ENCODE data around the gene MGAT2.
"Not testable (repeated sequence)": the region's sequence is repeated elsewhere in the genome, so short reads cannot be mapped to it uniquely, and the experiment has no call there.

Gene MGAT2

DNA sequence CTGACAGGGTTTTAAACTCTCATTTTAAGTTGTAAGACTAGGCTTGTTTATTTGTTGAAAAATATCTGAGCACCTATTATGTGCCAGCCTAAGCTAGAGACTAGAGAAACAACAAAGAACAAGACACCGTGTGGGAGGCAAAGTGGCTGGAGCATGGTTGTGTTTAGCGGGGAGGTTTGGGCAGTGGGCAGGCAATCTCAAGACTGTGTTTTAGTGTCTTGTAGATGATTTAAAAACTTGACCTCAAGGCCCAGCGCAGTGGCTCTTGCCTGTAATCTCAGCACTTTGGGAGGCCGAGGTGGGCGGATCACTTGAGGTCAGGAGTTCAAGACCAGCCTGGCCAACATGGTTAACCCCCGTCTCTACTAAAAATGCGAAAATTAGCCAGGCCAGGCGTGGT is 7.9 kb upstream of the MGAT2 start:
- no peak for DNase-seq

DNA sequence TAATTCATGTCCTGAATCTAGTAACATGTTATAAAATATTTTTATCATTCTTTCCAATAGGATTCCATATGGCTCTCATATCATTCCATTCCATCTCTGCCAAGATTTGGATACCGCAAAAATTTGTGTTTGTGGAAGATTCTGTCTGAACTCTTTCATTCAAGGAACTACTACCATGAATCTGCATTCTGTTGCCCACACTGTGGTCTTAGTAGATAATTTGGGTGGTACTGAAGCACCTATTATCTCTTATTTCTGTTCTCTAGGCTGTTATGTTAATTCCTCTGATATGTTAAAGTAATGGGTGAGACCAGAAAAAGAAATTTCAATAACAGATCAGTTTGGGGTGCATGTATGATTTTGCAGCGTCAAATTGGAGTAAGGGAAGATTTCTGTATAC is 6.4 kb upstream of the MGAT2 start:
- DNase-seq = no peak

- no peak for DNase-seq
Observed at GRCh38 chr14:49615776-49616175, 4.8 kb upstream of the MGAT2 start.

- DNase-seq = no peak
Observed at GRCh38 chr14:49617852-49618519, 2.6 kb upstream of the MGAT2 start.

GRCh38 chr14:49619273-49619672 is 1.3 kb upstream of the MGAT2 start:
- peak; percentile 40 for DNase-seq

DNA sequence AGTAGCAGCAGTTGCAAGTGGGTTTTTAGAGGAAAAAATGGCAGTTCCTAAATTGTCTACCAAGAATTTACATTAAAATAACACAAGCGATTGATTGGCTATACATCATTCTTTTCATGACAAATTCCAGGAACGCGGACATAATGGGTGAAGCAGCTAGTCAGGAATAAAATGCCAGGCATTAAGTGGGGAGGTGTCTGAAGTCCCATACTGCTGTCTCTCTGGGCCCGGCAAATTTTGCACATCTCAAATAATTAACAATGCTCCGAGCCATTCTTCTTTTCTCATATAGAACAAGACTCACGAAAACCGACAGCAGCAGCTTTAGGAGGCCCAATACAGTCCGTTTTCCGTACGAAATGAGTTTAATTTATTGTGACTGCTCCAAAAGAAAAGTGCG is 869 bp upstream of the MGAT2 start:
- DNase-seq = no peak

DNA sequence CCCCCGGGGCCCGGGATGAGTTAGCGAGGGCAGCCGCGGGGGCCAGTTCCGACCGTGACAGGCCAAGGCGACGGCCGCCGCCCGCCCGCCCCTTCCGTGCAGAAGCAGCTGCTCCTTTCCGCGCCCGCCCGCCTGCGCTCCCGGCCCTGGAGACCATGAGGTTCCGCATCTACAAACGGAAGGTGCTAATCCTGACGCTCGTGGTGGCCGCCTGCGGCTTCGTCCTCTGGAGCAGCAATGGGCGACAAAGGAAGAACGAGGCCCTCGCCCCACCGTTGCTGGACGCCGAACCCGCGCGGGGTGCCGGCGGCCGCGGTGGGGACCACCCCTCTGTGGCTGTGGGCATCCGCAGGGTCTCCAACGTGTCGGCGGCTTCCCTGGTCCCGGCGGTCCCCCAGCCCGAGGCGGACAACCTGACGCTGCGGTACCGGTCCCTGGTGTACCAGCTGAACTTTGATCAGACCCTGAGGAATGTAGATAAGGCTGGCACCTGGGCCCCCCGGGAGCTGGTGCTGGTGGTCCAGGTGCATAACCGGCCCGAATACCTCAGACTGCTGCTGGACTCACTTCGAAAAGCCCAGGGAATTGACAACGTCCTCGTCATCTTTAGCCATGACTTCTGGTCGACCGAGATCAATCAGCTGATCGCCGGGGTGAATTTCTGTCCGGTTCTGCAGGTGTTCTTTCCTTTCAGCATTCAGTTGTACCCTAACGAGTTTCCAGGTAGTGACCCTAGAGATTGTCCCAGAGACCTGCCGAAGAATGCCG is 699 bp downstream of the MGAT2 start:
- peak; percentile 67 for DNase-seq

DNA sequence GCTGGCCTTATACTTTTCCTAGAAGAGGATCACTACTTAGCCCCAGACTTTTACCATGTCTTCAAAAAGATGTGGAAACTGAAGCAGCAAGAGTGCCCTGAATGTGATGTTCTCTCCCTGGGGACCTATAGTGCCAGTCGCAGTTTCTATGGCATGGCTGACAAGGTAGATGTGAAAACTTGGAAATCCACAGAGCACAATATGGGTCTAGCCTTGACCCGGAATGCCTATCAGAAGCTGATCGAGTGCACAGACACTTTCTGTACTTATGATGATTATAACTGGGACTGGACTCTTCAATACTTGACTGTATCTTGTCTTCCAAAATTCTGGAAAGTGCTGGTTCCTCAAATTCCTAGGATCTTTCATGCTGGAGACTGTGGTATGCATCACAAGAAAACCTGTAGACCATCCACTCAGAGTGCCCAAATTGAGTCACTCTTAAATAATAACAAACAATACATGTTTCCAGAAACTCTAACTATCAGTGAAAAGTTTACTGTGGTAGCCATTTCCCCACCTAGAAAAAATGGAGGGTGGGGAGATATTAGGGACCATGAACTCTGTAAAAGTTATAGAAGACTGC is 1.5 kb downstream of the MGAT2 start:
- DNase-seq = no peak

DNA sequence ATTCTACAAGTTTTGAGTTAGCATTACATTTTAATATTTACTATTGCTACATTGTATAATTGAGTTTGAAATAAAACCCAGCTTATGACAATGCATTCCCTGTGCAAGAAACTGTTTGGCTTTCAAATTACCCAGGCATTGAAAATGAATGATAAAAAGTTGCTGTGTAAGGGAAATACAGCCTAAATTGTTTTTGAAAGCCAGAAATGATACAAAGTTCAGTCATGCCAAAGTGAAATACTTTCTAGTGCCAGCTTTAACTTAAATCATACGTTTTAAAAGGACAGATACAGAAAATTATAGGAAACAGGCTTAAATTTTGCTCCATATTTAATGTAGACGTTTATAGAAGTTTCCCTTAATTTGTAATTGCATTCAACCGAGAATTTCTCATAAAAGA is 2.8 kb downstream of the MGAT2 start:
- DNase-seq = no peak

DNA sequence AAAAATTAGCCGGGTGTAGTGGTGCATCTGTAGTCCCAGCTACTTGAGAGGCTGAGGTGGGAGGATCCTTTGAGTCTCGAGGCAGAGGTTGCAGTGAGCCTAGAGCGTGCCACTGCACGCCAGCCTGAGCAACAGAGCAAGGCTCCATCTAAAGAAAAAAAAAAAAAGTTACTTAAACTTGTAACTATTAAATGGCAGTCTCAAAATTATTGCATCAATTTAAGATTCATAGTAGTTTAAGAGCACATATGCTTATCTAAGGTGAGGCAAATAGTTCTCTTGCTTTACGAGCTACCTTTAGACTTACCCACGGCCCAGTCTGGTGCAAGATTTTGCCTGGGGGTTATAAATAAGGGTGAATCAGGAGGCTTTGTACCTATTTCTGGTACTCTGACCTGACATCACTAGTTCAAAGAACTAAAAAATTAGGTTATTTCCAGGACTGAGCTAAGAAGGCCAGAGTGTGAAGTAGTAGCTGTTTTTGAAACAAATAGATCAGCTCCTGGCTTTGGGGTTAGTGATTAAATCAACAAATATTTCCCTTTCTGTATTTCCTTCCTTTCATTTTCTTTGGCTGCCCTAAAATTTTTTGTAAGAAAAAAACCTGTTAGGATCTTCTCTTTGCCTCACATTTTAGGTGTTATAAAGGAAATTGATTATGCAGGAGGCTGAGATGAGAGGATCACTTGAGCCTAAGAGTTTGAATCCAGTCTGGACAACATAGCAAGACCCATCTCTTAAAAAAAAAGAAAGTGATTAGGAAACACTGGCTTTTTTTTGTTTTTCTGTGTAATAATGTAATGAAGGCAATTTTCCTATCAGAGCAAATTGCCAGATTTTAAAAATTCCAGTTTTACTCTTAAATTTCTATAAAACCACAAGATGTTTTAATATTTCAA is 3.6 kb downstream of the MGAT2 start:
- peak; percentile 58 for DNase-seq

DNA sequence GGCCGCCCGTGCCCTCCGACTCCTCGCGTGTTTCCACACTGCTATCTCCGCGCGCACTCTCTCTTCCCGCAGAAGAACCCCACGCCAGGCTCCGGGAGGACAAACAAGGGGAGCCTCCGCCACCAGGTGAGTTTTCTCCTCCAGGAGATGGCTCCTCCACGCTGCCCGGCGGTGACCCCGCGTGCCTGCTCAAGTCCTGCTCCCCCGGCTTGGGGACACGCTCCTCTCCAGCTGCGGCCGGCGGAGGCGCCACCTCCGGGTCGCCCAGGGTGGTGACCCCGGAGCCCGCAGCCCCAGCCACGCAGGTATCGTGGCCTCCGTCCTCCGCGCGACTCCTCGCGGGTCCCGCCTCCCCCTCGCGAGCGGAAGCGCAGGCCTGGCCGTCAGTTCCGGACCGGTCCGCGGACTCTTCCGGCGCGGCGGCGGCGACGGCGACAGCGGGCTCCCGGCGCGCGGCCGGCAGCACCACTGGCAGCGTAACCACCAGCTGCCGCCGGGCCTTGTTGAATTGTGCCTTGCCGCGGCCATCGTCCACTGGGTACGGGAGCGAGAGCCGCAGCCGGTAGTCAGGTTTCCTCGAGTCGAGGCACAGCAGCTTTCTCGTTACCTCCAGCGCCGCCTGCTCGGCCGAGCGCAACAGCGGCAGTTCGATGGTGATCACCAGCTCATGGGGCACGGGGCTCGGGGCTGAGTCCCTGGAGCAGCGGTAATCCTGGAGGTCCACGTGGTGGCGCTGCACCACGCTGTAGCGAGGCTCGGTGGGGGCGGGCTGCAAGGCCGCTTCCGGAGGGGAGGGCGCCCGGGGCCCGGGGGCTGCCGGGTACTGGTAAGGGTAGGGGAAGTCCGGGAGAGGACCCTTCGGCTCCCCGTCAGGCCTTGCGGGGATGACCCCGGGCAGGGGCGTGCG is 13.3 kb downstream of the MGAT2 start:
- DNase-seq = peak; percentile 97

DNA sequence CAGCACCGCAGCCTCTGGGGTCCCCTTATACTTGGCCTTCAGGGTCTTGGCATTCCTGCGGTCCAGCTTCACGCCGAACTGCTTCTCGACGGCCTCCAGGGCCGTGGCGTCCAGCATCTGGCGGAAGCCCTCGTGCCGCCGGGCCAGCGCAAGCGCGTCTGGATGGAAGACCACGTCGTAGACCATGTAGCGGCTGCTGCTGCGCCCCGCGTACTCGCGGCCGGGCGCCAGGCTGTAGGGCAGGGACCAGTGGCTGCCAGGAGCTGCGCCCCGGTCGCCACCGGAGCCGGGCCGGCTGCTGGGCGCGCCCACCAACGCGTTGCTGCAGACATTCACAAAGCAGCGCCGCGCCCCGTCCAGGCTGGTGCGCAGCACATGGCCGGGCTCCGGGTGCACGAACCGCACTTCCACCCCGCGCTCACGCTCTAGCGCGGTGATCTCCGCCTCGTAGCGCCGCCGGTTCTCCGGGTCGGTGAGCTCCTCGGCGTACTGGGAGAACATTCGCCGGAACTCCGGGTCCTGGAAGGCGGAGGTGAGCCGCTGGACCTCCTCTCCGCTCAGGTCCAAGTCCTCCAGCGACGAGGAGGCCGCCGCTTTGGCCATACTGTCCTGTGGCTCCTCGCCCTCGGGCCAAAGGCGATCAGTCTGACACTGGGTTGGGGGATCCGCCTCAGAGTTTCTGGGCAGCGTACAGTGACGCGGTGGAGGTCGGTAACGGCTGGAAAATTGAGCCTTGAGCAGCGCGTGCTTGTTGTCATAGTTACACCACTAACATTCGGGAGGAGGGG is 14.1 kb downstream of the MGAT2 start, which contains the start of gene DNAAF2:
TSS of gene DNAAF2 (minus strand) at position 698 of the 788 bp plus-strand sequence. CDS start at position 603, 95 bp downstream.
- peak; percentile 65 for DNase-seq

GRCh38 chr14:49636866-49637265 is 16.3 kb downstream of the MGAT2 start:
- no peak for DNase-seq

DNA sequence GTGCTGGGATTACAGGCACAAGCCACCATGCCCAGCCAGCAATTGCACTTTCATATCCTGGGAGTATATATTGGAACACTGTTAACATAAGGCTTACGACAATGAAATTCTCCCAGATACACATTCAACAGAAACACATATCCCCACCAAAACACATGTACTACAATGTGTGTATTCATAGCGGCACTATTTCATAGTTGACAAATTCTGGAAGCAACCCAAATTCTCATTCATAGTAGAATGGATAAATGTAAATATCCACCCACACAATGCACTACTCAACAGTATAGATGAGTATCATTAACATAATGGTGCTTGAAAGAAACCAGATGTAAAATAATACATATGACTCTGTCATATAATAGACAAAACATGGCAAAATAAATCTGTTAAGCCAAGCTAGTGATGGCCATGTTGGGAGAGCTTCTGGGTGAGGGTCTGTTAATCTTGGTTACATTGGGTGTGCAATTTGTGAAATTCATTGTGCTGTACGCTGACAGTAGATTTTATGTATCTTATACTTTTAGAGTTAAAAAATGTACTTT is 17.0 kb downstream of the MGAT2 start:
- no peak for DNase-seq

DNA sequence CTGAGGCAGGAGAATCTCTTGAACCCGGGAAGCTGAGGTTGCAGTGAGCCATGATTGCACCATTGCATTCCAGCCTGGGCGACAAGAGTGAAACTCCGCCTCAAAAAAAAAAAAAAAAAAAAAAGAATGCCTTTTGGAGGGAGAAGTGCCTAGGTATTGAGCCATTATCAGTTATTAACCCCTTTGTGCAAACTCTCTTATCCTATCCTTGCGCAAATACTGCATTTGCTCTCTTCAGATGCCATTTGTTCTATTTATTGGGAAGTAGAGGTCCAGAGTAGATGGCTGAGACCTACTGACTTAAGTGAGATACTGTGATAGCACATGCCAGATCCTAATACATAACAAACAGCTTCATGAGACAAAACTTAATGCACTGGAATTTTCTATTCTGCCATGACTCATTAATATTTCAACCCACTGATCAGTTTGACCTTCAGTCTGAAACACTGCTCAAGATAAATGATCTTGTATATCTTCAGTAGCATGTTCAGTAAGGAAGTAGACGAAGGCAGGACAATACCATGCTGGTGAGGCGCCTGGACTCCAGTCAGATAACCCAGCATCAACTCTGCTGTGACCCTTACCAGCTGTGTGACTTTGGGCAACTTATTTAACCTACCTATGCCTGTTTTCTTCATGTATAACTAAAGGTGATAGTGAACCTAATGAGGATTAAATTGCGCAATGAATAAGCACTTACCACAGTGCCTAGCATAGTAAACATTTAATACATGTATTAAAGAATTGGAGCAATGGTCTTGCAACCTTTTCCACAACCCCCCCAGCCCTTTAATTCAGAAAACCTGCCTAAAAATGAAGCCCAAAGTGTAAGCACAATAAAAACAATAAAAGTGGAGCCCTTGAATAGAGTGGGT is 20.2 kb downstream of the MGAT2 start:
- DNase-seq = no peak

DNA sequence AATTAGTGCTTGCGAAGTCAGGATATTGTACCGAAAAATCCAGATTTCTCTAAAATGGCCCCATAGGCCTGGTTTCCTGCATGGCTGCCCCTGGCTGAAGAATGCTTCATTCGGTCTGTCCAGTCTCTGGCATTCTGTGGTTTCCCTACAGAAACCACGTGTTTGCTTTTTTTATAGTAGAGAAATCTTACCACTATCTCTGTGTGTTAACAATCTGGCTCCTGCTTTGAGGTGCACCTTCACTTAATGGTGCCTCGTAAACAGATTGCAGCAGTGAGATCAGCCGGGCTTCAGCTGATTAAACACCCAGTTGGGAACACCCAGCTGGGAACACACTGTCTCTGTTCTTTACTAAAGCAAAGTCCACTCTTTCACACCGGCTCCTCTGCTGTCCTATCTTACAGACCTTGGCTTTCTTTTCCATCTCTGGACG is 21.1 kb downstream of the MGAT2 start:
- no peak for DNase-seq

- DNase-seq = no peak
Observed at GRCh38 chr14:49642163-49642562, 21.6 kb downstream of the MGAT2 start.

DNA sequence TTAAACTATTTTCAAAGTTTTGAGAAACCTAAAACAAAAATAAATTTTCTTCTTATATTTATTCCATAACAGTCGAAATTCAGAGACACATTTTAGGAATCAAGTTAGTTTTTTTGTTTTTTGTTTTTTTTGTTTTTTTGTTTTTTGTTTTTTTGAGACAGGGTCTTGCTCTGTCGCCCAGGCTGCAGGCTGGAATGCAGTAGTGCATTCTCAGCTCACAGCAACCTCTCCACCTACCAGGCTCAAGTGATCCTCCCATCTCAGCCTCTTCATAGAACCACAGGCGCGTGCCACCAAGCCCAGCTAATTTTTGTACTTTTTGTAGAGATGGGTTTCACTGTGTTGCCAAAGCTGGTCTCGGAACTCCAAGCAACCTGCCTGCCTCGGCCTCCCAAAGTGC is 32.9 kb downstream of the MGAT2 start:
- DNase-seq = no peak

DNA sequence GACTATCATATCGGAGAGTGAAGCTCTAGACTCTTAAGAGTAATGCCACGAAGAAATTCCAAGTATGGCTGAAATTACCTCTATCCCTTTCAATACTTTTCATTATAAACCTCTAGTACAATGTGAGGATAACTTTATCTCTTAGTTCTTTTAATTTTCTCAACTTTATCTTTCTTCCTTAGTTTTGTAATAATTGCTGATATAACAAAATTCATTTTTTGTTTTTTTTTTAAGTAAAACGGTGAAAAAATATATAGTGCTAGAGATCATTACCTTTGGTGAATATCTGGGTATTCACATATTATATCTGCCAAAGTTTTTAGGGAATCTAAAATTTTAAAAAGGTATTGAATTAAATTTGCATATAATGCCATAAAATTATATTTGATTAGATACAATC is 33.9 kb downstream of the MGAT2 start:
- DNase-seq = no peak

GRCh38 chr14:49657500-49657899 is 36.9 kb downstream of the MGAT2 start:
- DNase-seq = not testable (repeated sequence)

Data from activated CD4-positive, alpha-beta T cell treated with anti-CD3 and anti-CD28 coated beads, Interleukin-10, Interleukin-2, amounts not matched to agents 100 ng/mL and 50 ng/mL, durations not matched to agents 16 hours and 8 hours (primary cell).